Lung (tissue), 12 donors: Measurements from ENCODE around the gene RBM20. TPM values are rescaled to one million over a fixed set of nuclear protein-coding genes. Genes with fewer than 3 reads are reported as not detected.

Experiments
- ATAC-seq: fragments of 200-7000 bp; cut with Tn5 transposase; one replicate; pipeline ENCODE4 v1.9.1; 2020; ENCODE audit warnings: moderate number of reproducible peaks; ENCODE audit not compliant: insufficient read depth, low FRiP score
- DNase-seq, 3 donors: peaks; one replicate each; pipeline ENCODE4 v3.0.0-alpha.2; 2013 to 2017
- H3K27ac ChIP-seq, 2 donors: one replicate each; pipeline ENCODE4 v1.5.1; 2013; ENCODE audit warnings: mild to moderate bottlenecking in 2 of 2, moderate library complexity in 2 of 2, control low read depth in 1 of 2, inconsistent platforms in 1 of 2, low read depth in 1 of 2, low read length in 1 of 2
- H3K27me3 ChIP-seq, 3 donors: one replicate each; pipeline ENCODE4 v1.5.1; 2013; ENCODE audit warnings: low read length in 2 of 3; ENCODE audit not compliant: control insufficient read depth in 3 of 3, insufficient read depth in 3 of 3
- H3K36me3 ChIP-seq, 4 donors: one replicate each; pipeline ENCODE4 v1.5.1; 2013; ENCODE audit warnings: low read length in 4 of 4, mild to moderate bottlenecking in 1 of 4, moderate library complexity in 1 of 4; ENCODE audit not compliant: control insufficient read depth in 4 of 4, insufficient read depth in 4 of 4
- H3K4me1 ChIP-seq, 5 donors: one replicate each; pipeline ENCODE4 v1.5.1; 2013; ENCODE audit warnings: low read length in 5 of 5, mild to moderate bottlenecking in 2 of 5, moderate library complexity in 1 of 5; ENCODE audit not compliant: control insufficient read depth in 5 of 5, insufficient read depth in 5 of 5
- H3K4me3 ChIP-seq: one replicate; pipeline ENCODE4 v1.5.1; 2013; ENCODE audit warnings: mild to moderate bottlenecking, control low read depth, moderate library complexity
- H3K9ac ChIP-seq, 2 donors: one replicate each; pipeline ENCODE4 v1.5.1; 2013; ENCODE audit warnings: low read length in 2 of 2, control low read depth in 1 of 2; ENCODE audit not compliant: insufficient read depth in 1 of 2
- H3K9me3 ChIP-seq, 4 donors: one replicate each; pipeline ENCODE4 v1.5.1; 2013; ENCODE audit warnings: low read length in 3 of 4, mild to moderate bottlenecking in 1 of 4, moderate library complexity in 1 of 4; ENCODE audit not compliant: control insufficient read depth in 4 of 4, insufficient read depth in 3 of 4
- WGBS, 2 donors: extraction: QIAGEN DNeasy Blood & Tissue Kit; methylation state at CpG; one replicate each; pipeline ENCODE4 v1.1.7; 2013; 5-methylcytosine and 5-hydroxymethylcytosine counted together
- polyA plus RNA-seq, 2 donors: library from polyadenylated mRNA; stranded (reverse); fragments of 200-250 nt; gene quantifications; one replicate each; pipeline ENCODE4 v1.2.1, GENCODE V29; 2013
- total RNA-seq, 2 donors: library from RNA; depleted of rRNA in 1 of 2; stranded (reverse); fragments of >200 nt in 1 of 2; gene quantifications; one replicate each; pipeline ENCODE4 v1.2.1, GENCODE V29; 2014 to 2021
- TF ChIP-seq, protein P1 (sequence below): IDR thresholded peaks from 2 replicates; pipeline ENCODE4 v1.5.1; 2012; ENCODE audit warnings: mild to moderate bottlenecking; ENCODE audit errors: control extremely low read depth, extremely low read depth
- donor health status: control.
- donor health status: control.
- donor health status: Bipolar disorder and iron deficiency.
- donor health status: healthy.
- donor health status: DM: yes; HTN: yes; CAD: no.

Gene RBM20
- total and polyA plus RNA-seq, 4 donors: 0.25 to 3.3 (median 0.66) TPM

DNA sequence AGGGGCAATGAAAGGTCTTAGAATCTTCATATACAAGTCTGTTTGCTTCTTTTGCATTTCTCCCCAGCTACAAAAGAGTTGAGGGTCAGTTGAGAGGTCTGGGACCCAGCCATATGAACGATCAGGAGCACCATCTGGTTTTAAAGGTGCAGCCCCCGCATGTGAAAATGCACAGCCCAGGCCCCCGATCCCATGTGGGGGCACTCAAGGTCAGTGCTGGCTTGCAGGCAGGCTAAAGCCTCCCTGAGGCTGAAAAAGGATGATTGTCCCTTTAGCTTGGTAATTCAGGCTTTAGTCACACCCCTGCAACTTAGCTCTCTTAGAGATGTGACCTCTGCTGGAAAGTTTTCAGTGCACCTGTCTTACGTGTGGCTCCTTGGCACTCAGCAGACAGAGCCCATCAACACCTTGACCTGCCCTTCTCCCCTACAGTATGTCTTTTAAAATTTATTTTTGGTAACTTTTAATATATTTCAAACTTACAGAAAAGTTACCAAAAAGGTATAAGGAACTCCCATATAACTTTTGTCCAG lies 147.5 kb downstream of the RBM20 start:
- DNase-seq (no peak), ATAC-seq (no peak)
- Histone ChIP-seq H3K9ac (no peak overlapping the region), H3K36me3 (no peaks in the 10 kb centered on the region), H3K27me3 (no peaks in the 10 kb centered on the region), H3K9me3 (no peaks in the 10 kb centered on the region), H3K4me1 (peaks cover 6 to 48% (median 28%) of the 10 kb centered on the region in 5 donors), H3K4me3 (no peak overlapping the region), H3K27ac (peak overlapping the region in 1 of 2 donors; percentile 38)
- TF ChIP-seq, protein P1, sequence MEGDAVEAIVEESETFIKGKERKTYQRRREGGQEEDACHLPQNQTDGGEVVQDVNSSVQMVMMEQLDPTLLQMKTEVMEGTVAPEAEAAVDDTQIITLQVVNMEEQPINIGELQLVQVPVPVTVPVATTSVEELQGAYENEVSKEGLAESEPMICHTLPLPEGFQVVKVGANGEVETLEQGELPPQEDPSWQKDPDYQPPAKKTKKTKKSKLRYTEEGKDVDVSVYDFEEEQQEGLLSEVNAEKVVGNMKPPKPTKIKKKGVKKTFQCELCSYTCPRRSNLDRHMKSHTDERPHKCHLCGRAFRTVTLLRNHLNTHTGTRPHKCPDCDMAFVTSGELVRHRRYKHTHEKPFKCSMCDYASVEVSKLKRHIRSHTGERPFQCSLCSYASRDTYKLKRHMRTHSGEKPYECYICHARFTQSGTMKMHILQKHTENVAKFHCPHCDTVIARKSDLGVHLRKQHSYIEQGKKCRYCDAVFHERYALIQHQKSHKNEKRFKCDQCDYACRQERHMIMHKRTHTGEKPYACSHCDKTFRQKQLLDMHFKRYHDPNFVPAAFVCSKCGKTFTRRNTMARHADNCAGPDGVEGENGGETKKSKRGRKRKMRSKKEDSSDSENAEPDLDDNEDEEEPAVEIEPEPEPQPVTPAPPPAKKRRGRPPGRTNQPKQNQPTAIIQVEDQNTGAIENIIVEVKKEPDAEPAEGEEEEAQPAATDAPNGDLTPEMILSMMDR: no peak
- 83% methylated on average over 4 of the region's 4 CpGs for WGBS, 2 donors

DNA sequence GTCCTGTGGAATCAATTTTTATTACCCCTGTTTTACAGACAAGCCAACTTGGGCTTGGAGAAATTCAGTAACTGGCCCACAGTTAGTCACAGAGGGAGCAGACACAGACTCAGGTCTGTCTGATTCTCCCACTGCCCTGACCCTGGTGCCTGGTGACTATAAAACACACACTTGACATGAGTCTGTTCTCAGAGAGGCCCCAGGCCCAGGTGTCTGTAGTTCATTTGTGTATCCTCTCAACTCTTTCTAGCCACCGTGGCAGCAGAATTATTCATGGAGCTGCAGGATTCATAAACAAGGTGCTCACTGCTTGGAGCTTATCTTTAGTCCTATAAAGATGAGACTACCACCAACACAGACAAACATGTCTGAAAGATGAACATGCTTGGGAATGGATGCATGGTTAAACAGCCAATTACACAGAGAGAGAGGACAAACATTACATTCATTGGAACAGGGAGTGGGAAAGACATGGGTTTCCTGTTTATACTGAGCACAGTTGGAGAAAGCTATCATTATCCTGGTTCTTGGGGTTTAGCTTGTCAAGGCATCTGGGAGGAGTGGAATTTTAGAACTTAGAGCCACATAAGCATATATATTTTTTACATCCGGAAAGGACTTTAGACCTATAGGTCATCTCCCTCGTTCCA lies 148.5 kb downstream of the RBM20 start:
- Histone ChIP-seq H3K4me1 (peaks cover 6 to 47% (median 27%) of the 10 kb centered on the region in 5 donors), H3K9ac (no peak overlapping the region), H3K9me3 (no peaks in the 10 kb centered on the region), H3K36me3 (peaks cover 0 to 3% (median 0%) of the 10 kb centered on the region in 4 donors), H3K4me3 (no peak overlapping the region), H3K27ac (peak overlapping the region in 1 of 2 donors; percentile 87), H3K27me3 (no peaks in the 10 kb centered on the region)
- DNase-seq: peak in 2 of 3 donors; percentile 29 to 45
- ATAC-seq: no peak
- TF ChIP-seq, protein P1: no peak
- 71 to 80% methylated on average over 3 of the region's 3 CpGs for WGBS, 2 donors

DNA sequence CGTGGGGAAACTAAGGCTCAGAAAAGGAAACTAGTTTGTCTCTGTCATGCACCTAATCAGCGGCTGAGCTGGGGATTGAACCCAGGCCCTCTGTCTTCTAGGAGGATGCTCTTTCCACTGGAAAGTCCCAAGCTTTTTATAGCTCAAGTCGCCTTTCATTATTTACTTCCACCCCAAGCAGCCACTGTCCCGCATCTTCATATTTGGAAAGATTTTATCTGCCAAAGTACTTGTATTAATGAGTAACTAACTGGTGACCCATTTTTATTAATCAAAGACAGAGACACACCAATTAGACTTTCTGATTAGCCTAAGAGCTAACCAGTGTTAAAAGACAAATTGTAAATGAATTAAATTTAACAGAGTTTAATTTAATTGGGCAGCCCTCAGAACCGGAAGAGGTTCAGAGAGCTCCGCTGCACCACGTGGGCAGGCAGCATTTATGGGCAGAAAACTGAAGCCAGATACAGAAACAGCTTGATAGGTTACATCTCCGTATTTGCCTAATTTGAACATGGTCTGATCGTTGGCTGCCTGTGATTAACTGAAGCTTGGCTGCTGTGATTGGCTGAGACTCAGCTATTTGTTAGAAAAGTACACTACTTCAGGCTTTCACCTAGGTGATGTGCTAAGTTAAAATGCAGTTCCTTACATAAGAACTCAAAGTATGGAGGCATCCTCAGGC lies 149.1 kb downstream of the RBM20 start:
- TF ChIP-seq, protein P1: no peak

More for the DNA sequence above, 149.1 kb downstream of the RBM20 start:
- H3K36me3 ChIP-seq: peaks cover 0 to 4% (median 0%) of the 10 kb centered on the region in 4 donors
- DNase-seq (peak in 1 of 3 donors; percentile 16), ATAC-seq (peak; percentile 21)
- 71 to 75% methylated on average over 9 of the region's 9 CpGs for WGBS, 2 donors
- no peaks in the 10 kb centered on the region for H3K27me3 ChIP-seq
- no peak overlapping the region for H3K4me3 ChIP-seq
- H3K9me3 ChIP-seq: no peaks in the 10 kb centered on the region
- H3K9ac ChIP-seq: no peak overlapping the region
- H3K4me1 ChIP-seq: peaks cover 6 to 44% (median 22%) of the 10 kb centered on the region in 5 donors
- H3K27ac ChIP-seq: peak overlapping the region in 1 of 2 donors; percentile 87
